HG02981 (cell line): ENCODE results near the gene SBNO2.
"Not testable (repeated sequence)": the region's sequence is repeated elsewhere in the genome, so short reads cannot be mapped to it uniquely, and the experiment has no call there.

Experiments used
- ATAC-seq: cut with Tn5 transposase; IDR thresholded peaks from one replicate; pipeline ENCODE4 v1.9.1; 2021; ENCODE audit warnings: mild to moderate bottlenecking, moderate library complexity; ENCODE audit not compliant: unreplicated experiment

SBNO2 gene

GRCh38 chr19:1122021-1122971, 51.8 kb downstream of the SBNO2 start:
- ATAC-seq, result no peak

GRCh38 chr19:1121395-1121794, 52.7 kb downstream of the SBNO2 start:
- ATAC-seq, result no peak

- no peak for ATAC-seq
Measured at GRCh38 chr19:1119475-1120217, 54.4 kb downstream of the SBNO2 start.

GRCh38 chr19:1118999-1119398, 55.1 kb downstream of the SBNO2 start:
- no peak for ATAC-seq

GRCh38 chr19:1117654-1118053, 56.4 kb downstream of the SBNO2 start:
- no peak for ATAC-seq

- no peak for ATAC-seq
Measured at GRCh38 chr19:1116726-1117581, 57.1 kb downstream of the SBNO2 start.

GRCh38 chr19:1115646-1116420, 58.2 kb downstream of the SBNO2 start:
- no peak for ATAC-seq

GRCh38 chr19:1114728-1115127, 59.3 kb downstream of the SBNO2 start:
- ATAC-seq, result not testable (repeated sequence)

- no peak for ATAC-seq
Measured at GRCh38 chr19:1113986-1114483, 60.0 kb downstream of the SBNO2 start.

GRCh38 chr19:1113030-1113985, 60.8 kb downstream of the SBNO2 start:
- peak; percentile 60 for ATAC-seq

GRCh38 chr19:1112268-1113029, 61.6 kb downstream of the SBNO2 start:
- no peak for ATAC-seq

GRCh38 chr19:1111641-1112267, 62.3 kb downstream of the SBNO2 start:
- ATAC-seq, result no peak

- no peak for ATAC-seq
Measured at GRCh38 chr19:1110809-1111640, 63.0 kb downstream of the SBNO2 start.

GRCh38 chr19:1109697-1110671, 64.1 kb downstream of the SBNO2 start:
- ATAC-seq, result no peak

- ATAC-seq, result no peak
Measured at GRCh38 chr19:1109032-1109551, 65.0 kb downstream of the SBNO2 start.
